Peyer's patch (tissue), 4 donors: ENCODE measurements around the gene AUP1. TPM values are rescaled to one million over a fixed set of nuclear protein-coding genes. Genes with fewer than 3 reads are reported as not detected.

Experiments
- DNase-seq, 3 donors: peaks; one replicate each; pipeline ENCODE4 v3.0.0-alpha.2; 2017 to 2019
- H3K27ac ChIP-seq, 4 donors: fragments of 200-600 bp; sonication (generic); one replicate each; pipeline ENCODE4 v1.5.1; 2016 to 2019
- H3K27me3 ChIP-seq, 2 donors: fragments of 200-600 bp; sonication (generic); one replicate each; pipeline ENCODE4 v1.5.1; 2019
- H3K36me3 ChIP-seq, 3 donors: fragments of 200-600 bp; sonication (generic); one replicate each; pipeline ENCODE4 v1.5.1; 2016 to 2019
- H3K4me1 ChIP-seq, 4 donors: fragments of 200-600 bp; sonication (generic); one replicate each; pipeline ENCODE4 v1.5.1; 2016 to 2019
- H3K4me3 ChIP-seq, 4 donors: fragments of 200-600 bp; sonication (generic); 1 replicate in 3 of 4; 2 replicates in 1 of 4; pipeline ENCODE4 v1.5.1; 2016 to 2019; ENCODE audit warnings: mild to moderate bottlenecking in 1 of 4
- H3K9me3 ChIP-seq, 4 donors: fragments of 200-600 bp; sonication (generic); one replicate each; pipeline ENCODE4 v1.5.1; 2016 to 2019; ENCODE audit warnings: mild to moderate bottlenecking in 1 of 4
- CTCF ChIP-seq, 6 experiments: fragments of 450-650 bp in 4 of 6; fragments of 200-600 bp in 2 of 6; sonication (generic) in 1 of 6; IDR thresholded peaks; one replicate each; pipeline ENCODE4 v1.5.1; 2017 to 2019; ENCODE audit warnings: antibody characterized with exemption in 6 of 6, mild to moderate bottlenecking in 3 of 6, moderate library complexity in 1 of 6
- POLR2A ChIP-seq, 2 donors: fragments of 450-650 bp; IDR thresholded peaks; one replicate each; pipeline ENCODE4 v1.5.1; 2017; ENCODE audit warnings: antibody characterized with exemption in 2 of 2, mild to moderate bottlenecking in 2 of 2, moderate library complexity in 2 of 2
- total RNA-seq, 4 donors: library from RNA; depleted of rRNA; stranded (reverse); fragments of >200 nt; gene quantifications; one replicate each; pipeline ENCODE4 v1.1.0, GENCODE V29; 2016

Gene AUP1
- total RNA-seq, 4 donors from 2014 or later, result 183 to 233 (median 213) TPM

GRCh38 chr2:74499267-74499939 lies 30.1 kb downstream of the AUP1 start, which contains the start of gene LBX2:
LBX2 (minus strand) TSS chr2:74499603; CDS start chr2:74499537, 66 bp downstream.
- H3K9me3 ChIP-seq, result no peaks in the 10 kb centered on the region
- peaks cover 0 to 1% (median 0%) of the 10 kb centered on the region in 3 donors for H3K36me3 ChIP-seq
- peak in 1 of 3 donors; percentile 63 for DNase-seq
- H3K27ac ChIP-seq, result peak within 1 kb of the TSS in 3 of 4 donors; percentile 16 to 49 (median 29)
- peaks cover 3 to 53% (median 26%) of the 10 kb centered on the region in 4 donors for H3K4me1 ChIP-seq
- TF ChIP-seq CTCF (IDR thresholded peaks at IDR 0.05), result no peak
- TF ChIP-seq POLR2A (IDR thresholded peaks at IDR 0.05), result peak in 1 of 2 donors; percentile 18
- no peaks in the 10 kb centered on the region for H3K27me3 ChIP-seq
- H3K4me3 ChIP-seq, result peak within 1 kb of the TSS; percentile 30 to 60 (median 52)

GRCh38 chr2:74498500-74499266 lies 30.8 kb downstream of the AUP1 start:
- Histone ChIP-seq H3K27ac (peak overlapping the region in 3 of 4 donors; percentile 16 to 49 (median 29)), H3K36me3 (peaks cover 0 to 8% (median 0%) of the 10 kb centered on the region in 3 donors), H3K9me3 (no peaks in the 10 kb centered on the region), H3K4me3 (peak overlapping the region; percentile 30 to 60 (median 52)), H3K27me3 (no peaks in the 10 kb centered on the region), H3K4me1 (peaks cover 3 to 46% (median 26%) of the 10 kb centered on the region in 4 donors)
- peak in 2 of 3 donors; percentile 55 to 70 for DNase-seq
- no peak for TF ChIP-seq POLR2A (IDR thresholded peaks at IDR 0.05)

GRCh38 chr2:74497777-74498499 lies 31.6 kb downstream of the AUP1 start:
- DNase-seq, result peak in 2 of 3 donors; percentile 68 to 74
- no peaks in the 10 kb centered on the region for H3K27me3 ChIP-seq
- H3K4me1 ChIP-seq, result peaks cover 3 to 42% (median 21%) of the 10 kb centered on the region in 4 donors
- H3K9me3 ChIP-seq, result no peaks in the 10 kb centered on the region
- TF ChIP-seq POLR2A (IDR thresholded peaks at IDR 0.05) (no peak), CTCF (IDR thresholded peaks at IDR 0.05) (no peak)
- H3K36me3 ChIP-seq, result peaks cover 0 to 16% (median 0%) of the 10 kb centered on the region in 3 donors
- H3K27ac ChIP-seq, result peak overlapping the region in 3 of 4 donors; percentile 16 to 49 (median 25)
- H3K4me3 ChIP-seq, result peak overlapping the region; percentile 30 to 60 (median 52)

- Histone ChIP-seq H3K4me3 (peak overlapping the region in 3 of 4 donors; percentile 50 to 60 (median 53)), H3K27ac (peak overlapping the region in 1 of 4 donors; percentile 49), H3K9me3 (no peaks in the 10 kb centered on the region), H3K4me1 (peaks cover 3 to 38% (median 19%) of the 10 kb centered on the region in 4 donors), H3K27me3 (no peaks in the 10 kb centered on the region), H3K36me3 (peaks cover 0 to 23% (median 0%) of the 10 kb centered on the region in 3 donors)
- TF ChIP-seq POLR2A (IDR thresholded peaks at IDR 0.05) (no peak), CTCF (IDR thresholded peaks at IDR 0.05) (no peak)
- no peak for DNase-seq
These were observed 32.3 kb downstream of the AUP1 start for GRCh38 chr2:74496997-74497776.

- no peaks in the 10 kb centered on the region for H3K27me3 ChIP-seq
- no peak overlapping the region for H3K27ac ChIP-seq
- no peak overlapping the region for H3K4me3 ChIP-seq
- H3K9me3 ChIP-seq, result no peaks in the 10 kb centered on the region
- H3K4me1 ChIP-seq, result peaks cover 3 to 29% (median 19%) of the 10 kb centered on the region in 4 donors
- TF ChIP-seq CTCF (IDR thresholded peaks at IDR 0.05) (no peak), POLR2A (IDR thresholded peaks at IDR 0.05) (no peak)
- peaks cover 0 to 41% (median 0%) of the 10 kb centered on the region in 3 donors for H3K36me3 ChIP-seq
- peak in 1 of 3 donors; percentile 5 for DNase-seq
These were observed 34.1 kb downstream of the AUP1 start for GRCh38 chr2:74495440-74495839.
